ENCODE results near the gene NLGN1. TPM values are rescaled to one million over a fixed set of nuclear protein-coding genes. Genes with fewer than 3 reads are reported as not detected.
"Not testable (repeated sequence)": the region's sequence is repeated elsewhere in the genome, so short reads cannot be mapped to it uniquely, and the experiment has no call there.

NLGN1 gene
- total RNA-seq, 3 donors from 2014 or later, result 4.4 to 12.3 (median 6.9) TPM

GRCh38 chr3:173589116-173589515 lies 191.6 kb downstream of the NLGN1 start:
- no peak for DNase-seq (ENCODE audit: low spot score in 2 of 2)
- H3K9me3 ChIP-seq, result no peaks in the 10 kb centered on the region
- H3K36me3 ChIP-seq, result no peaks in the 10 kb centered on the region
- TF ChIP-seq POLR2A (IDR thresholded peaks at IDR 0.05) (no peak), CTCF (IDR thresholded peaks at IDR 0.05) (no peak), POLR2AphosphoS5 (IDR thresholded peaks at IDR 0.05) (no peak)
- no peak overlapping the region for H3K4me3 ChIP-seq
- no peak overlapping the region for H3K27ac ChIP-seq
- H3K27me3 ChIP-seq, result no peaks in the 10 kb centered on the region
- H3K4me1 ChIP-seq, result no peaks in the 10 kb centered on the region
- intact Hi-C loops (cut with DNase I; ENCODE audit: low total_unique reads), result no loop called here

GRCh38 chr3:173591401-173591800 lies 193.9 kb downstream of the NLGN1 start:
- TF ChIP-seq CTCF (IDR thresholded peaks at IDR 0.05), result no peak
- no peak for TF ChIP-seq POLR2AphosphoS5 (IDR thresholded peaks at IDR 0.05)
- TF ChIP-seq POLR2A (IDR thresholded peaks at IDR 0.05), result no peak
- Histone ChIP-seq H3K36me3 (no peaks in the 10 kb centered on the region), H3K4me3 (no peak overlapping the region), H3K9me3 (no peaks in the 10 kb centered on the region), H3K4me1 (no peaks in the 10 kb centered on the region), H3K27me3 (no peaks in the 10 kb centered on the region), H3K27ac (no peak overlapping the region)
- intact Hi-C loops (cut with DNase I; ENCODE audit: low total_unique reads), result no loop called here
- DNase-seq (ENCODE audit: low spot score in 2 of 2), result no peak

GRCh38 chr3:173594881-173595280 lies 197.3 kb downstream of the NLGN1 start:
- H3K4me1 ChIP-seq; intact Hi-C loops (cut with DNase I; ENCODE audit: low total_unique reads); H3K27me3 ChIP-seq; DNase-seq (ENCODE audit: low spot score in 2 of 2); H3K27ac ChIP-seq; H3K36me3 ChIP-seq; H3K4me3 ChIP-seq; H3K9me3 ChIP-seq: not testable (repeated sequence)

GRCh38 chr3:173599673-173600072 lies 202.1 kb downstream of the NLGN1 start:
- Histone ChIP-seq H3K36me3 (no peaks in the 10 kb centered on the region), H3K27me3 (no peaks in the 10 kb centered on the region), H3K27ac (no peak overlapping the region), H3K4me3 (no peak overlapping the region), H3K4me1 (no peaks in the 10 kb centered on the region), H3K9me3 (no peaks in the 10 kb centered on the region)
- intact Hi-C loops (cut with DNase I; ENCODE audit: low total_unique reads), result no loop called here
- no peak for DNase-seq (ENCODE audit: low spot score in 2 of 2)
- TF ChIP-seq CTCF (IDR thresholded peaks at IDR 0.05), result no peak
- TF ChIP-seq POLR2AphosphoS5 (IDR thresholded peaks at IDR 0.05), result no peak
- no peak for TF ChIP-seq POLR2A (IDR thresholded peaks at IDR 0.05)

GRCh38 chr3:173614522-173614921 lies 217.0 kb downstream of the NLGN1 start:
- no peak for DNase-seq (ENCODE audit: low spot score in 2 of 2)
- Histone ChIP-seq H3K4me3 (no peak overlapping the region), H3K4me1 (no peaks in the 10 kb centered on the region), H3K27me3 (no peaks in the 10 kb centered on the region), H3K36me3 (no peaks in the 10 kb centered on the region), H3K27ac (no peak overlapping the region), H3K9me3 (no peaks in the 10 kb centered on the region)
- intact Hi-C loops (cut with DNase I; ENCODE audit: low total_unique reads), result no loop called here
- no peak for TF ChIP-seq POLR2AphosphoS5 (IDR thresholded peaks at IDR 0.05)

- no peaks in the 10 kb centered on the region for H3K27me3 ChIP-seq
- H3K9me3 ChIP-seq, result no peaks in the 10 kb centered on the region
- DNase-seq (ENCODE audit: low spot score in 2 of 2), result no peak
- intact Hi-C loops (cut with DNase I; ENCODE audit: low total_unique reads), result no loop called here
- H3K4me3 ChIP-seq, result no peak overlapping the region
- H3K4me1 ChIP-seq, result no peaks in the 10 kb centered on the region
- TF ChIP-seq CTCF (IDR thresholded peaks at IDR 0.05), result no peak
- TF ChIP-seq POLR2A (IDR thresholded peaks at IDR 0.05), result no peak
- no peak for TF ChIP-seq POLR2AphosphoS5 (IDR thresholded peaks at IDR 0.05)
- no peaks in the 10 kb centered on the region for H3K36me3 ChIP-seq
- H3K27ac ChIP-seq, result no peak overlapping the region
Observed at GRCh38 chr3:173615661-173616060, 218.1 kb downstream of the NLGN1 start.
